GM21360 (cell line): ENCODE measurements around the gene TPGS2.

Experiments used
- ATAC-seq: cut with Tn5 transposase; IDR thresholded peaks from one replicate; pipeline ENCODE4 v1.9.1; 2021; ENCODE audit warnings: mild to moderate bottlenecking, moderate library complexity; ENCODE audit not compliant: unreplicated experiment

Gene TPGS2

GRCh38 chr18:36744261-36744876, 84.4 kb downstream of the TPGS2 start:
- no peak for ATAC-seq
